ENCODE measurements around the gene PSENEN. TPM values are rescaled to one million over a fixed set of nuclear protein-coding genes. Genes with fewer than 3 reads are reported as not detected.
"Not testable (repeated sequence)": the region's sequence is repeated elsewhere in the genome, so short reads cannot be mapped to it uniquely, and the experiment has no call there.

The PSENEN gene
- total RNA-seq, 4 donors from 2014 or later: 8.3 to 48.2 (median 40.6) TPM

- no peak for TF ChIP-seq POLR2A (IDR thresholded peaks at IDR 0.05)
- TF ChIP-seq, protein P1, sequence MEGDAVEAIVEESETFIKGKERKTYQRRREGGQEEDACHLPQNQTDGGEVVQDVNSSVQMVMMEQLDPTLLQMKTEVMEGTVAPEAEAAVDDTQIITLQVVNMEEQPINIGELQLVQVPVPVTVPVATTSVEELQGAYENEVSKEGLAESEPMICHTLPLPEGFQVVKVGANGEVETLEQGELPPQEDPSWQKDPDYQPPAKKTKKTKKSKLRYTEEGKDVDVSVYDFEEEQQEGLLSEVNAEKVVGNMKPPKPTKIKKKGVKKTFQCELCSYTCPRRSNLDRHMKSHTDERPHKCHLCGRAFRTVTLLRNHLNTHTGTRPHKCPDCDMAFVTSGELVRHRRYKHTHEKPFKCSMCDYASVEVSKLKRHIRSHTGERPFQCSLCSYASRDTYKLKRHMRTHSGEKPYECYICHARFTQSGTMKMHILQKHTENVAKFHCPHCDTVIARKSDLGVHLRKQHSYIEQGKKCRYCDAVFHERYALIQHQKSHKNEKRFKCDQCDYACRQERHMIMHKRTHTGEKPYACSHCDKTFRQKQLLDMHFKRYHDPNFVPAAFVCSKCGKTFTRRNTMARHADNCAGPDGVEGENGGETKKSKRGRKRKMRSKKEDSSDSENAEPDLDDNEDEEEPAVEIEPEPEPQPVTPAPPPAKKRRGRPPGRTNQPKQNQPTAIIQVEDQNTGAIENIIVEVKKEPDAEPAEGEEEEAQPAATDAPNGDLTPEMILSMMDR (IDR thresholded peaks at IDR 0.05): no peak
- no peak for DNase-seq
- Histone ChIP-seq H3K9me3 (no peaks in the 10 kb centered on the region), H3K27me3 (no peaks in the 10 kb centered on the region), H3K4me3 (no peak overlapping the region), H3K4me1 (peaks cover 0 to 30% (median 13%) of the 10 kb centered on the region in 4 donors), H3K27ac (no peak overlapping the region), H3K36me3 (peaks cover 0 to 53% (median 0%) of the 10 kb centered on the region in 3 donors)
Measured at GRCh38 chr19:35720163-35720524, 25.3 kb upstream of the PSENEN start.

DNA sequence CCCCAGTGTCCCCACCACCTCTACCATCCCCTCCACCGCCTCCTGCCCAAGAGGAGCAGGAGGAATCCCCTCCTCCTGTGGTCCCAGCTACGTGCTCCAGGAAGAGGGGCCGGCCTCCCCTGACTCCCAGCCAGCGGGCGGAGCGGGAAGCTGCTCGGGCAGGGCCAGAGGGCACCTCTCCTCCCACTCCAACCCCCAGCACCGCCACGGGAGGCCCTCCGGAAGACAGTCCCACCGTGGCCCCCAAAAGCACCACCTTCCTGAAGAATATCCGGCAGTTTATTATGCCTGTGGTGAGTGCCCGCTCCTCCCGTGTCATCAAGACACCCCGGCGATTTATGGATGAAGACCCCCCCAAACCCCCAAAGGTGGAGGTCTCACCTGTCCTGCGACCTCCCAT, 24.8 kb upstream of the PSENEN start:
- Histone ChIP-seq H3K4me3 (no peak overlapping the region), H3K27ac (no peak overlapping the region), H3K4me1 (peaks cover 0 to 25% (median 10%) of the 10 kb centered on the region in 4 donors), H3K9me3 (no peaks in the 10 kb centered on the region), H3K27me3 (no peaks in the 10 kb centered on the region), H3K36me3 (peaks cover 0 to 58% (median 0%) of the 10 kb centered on the region in 3 donors)
- no peak for DNase-seq
- TF ChIP-seq, protein P1 (IDR thresholded peaks at IDR 0.05): no peak
- TF ChIP-seq POLR2A (IDR thresholded peaks at IDR 0.05): no peak

- DNase-seq: no peak
- Histone ChIP-seq H3K4me1 (peaks cover 0 to 18% (median 4%) of the 10 kb centered on the region in 4 donors), H3K4me3 (no peak overlapping the region), H3K27ac (no peak overlapping the region), H3K27me3 (no peaks in the 10 kb centered on the region), H3K36me3 (peaks cover 0 to 66% (median 4%) of the 10 kb centered on the region in 3 donors), H3K9me3 (no peaks in the 10 kb centered on the region)
- TF ChIP-seq, protein P1 (IDR thresholded peaks at IDR 0.05): no peak
- no peak for TF ChIP-seq POLR2A (IDR thresholded peaks at IDR 0.05)
Measured at GRCh38 chr19:35721374-35721773, 24.1 kb upstream of the PSENEN start.

DNA sequence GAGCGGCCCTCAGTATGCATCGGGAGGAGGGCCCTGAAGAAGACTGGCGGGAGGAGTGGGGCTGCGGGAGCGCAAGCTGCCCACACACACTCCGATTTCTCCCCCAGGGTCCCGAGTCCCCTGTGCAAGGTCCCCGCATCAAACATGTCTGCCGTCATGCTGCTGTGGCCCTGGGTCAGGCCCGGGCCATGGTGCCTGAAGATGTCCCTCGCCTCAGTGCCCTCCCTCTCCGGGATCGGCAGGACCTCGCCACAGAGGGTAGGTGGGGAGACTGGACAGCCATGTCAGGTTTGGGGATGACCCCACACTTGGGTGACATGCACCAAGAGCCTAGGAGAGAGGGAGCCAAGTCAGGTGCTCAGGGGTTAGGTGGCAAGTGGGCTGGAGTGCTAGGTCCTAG, 23.0 kb upstream of the PSENEN start:
- TF ChIP-seq, protein P1 (IDR thresholded peaks at IDR 0.05): no peak
- TF ChIP-seq POLR2A (IDR thresholded peaks at IDR 0.05): no peak
- DNase-seq: no peak
- H3K27ac ChIP-seq: no peak overlapping the region
- peaks cover 0 to 16% (median 4%) of the 10 kb centered on the region in 4 donors for H3K4me1 ChIP-seq
- H3K36me3 ChIP-seq: peaks cover 0 to 77% (median 4%) of the 10 kb centered on the region in 3 donors
- H3K4me3 ChIP-seq: no peak overlapping the region
- no peaks in the 10 kb centered on the region for H3K9me3 ChIP-seq
- no peaks in the 10 kb centered on the region for H3K27me3 ChIP-seq

GRCh38 chr19:35722897-35723296, 22.6 kb upstream of the PSENEN start:
- Histone ChIP-seq H3K36me3 (peaks cover 0 to 81% (median 4%) of the 10 kb centered on the region in 3 donors), H3K4me3 (no peak overlapping the region), H3K27me3 (no peaks in the 10 kb centered on the region), H3K9me3 (no peaks in the 10 kb centered on the region), H3K27ac (no peak overlapping the region), H3K4me1 (peaks cover 0 to 16% (median 4%) of the 10 kb centered on the region in 4 donors)
- TF ChIP-seq, protein P1 (IDR thresholded peaks at IDR 0.05): no peak
- TF ChIP-seq POLR2A (IDR thresholded peaks at IDR 0.05): no peak
- no peak for DNase-seq

DNA sequence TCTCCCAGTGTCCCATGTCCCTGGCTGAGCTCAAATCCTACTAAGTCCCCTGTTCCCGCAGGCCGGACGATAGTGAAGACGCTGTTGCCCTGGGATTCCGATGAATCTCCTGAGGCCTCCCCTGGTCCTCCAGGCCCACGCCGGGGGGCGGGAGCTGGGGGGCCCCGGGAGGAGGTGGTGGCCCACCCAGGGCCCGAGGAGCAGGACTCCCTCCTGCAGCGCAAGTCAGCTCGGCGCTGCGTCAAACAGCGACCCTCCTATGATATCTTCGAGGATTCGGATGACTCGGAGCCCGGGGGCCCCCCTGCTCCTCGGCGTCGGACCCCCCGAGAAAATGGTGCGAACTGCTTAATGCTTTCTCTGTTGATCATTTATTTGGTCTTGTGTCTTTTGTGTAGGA, 21.8 kb upstream of the PSENEN start:
- peaks cover 0 to 14% (median 4%) of the 10 kb centered on the region in 4 donors for H3K4me1 ChIP-seq
- no peak overlapping the region for H3K27ac ChIP-seq
- no peak overlapping the region for H3K4me3 ChIP-seq
- DNase-seq: no peak
- TF ChIP-seq, protein P1 (IDR thresholded peaks at IDR 0.05): no peak
- no peak for TF ChIP-seq POLR2A (IDR thresholded peaks at IDR 0.05)
- no peaks in the 10 kb centered on the region for H3K27me3 ChIP-seq
- no peaks in the 10 kb centered on the region for H3K9me3 ChIP-seq
- peaks cover 0 to 89% (median 4%) of the 10 kb centered on the region in 3 donors for H3K36me3 ChIP-seq

GRCh38 chr19:35724132-35724531, 21.3 kb upstream of the PSENEN start:
- not testable (repeated sequence) for H3K27ac ChIP-seq, H3K4me1 ChIP-seq, H3K27me3 ChIP-seq, H3K4me3 ChIP-seq, H3K9me3 ChIP-seq, DNase-seq
- H3K36me3 ChIP-seq: peaks cover 0 to 93% (median 4%) of the 10 kb centered on the region in 3 donors

Data from Peyer's patch (tissue), 4 donors.